Globus pallidus (tissue), 1 donor: ENCODE data around the gene GNGT1.

ENCODE experiments used
- DNase-seq: peaks from one replicate; pipeline ENCODE4 v3.0.0-alpha.2; 2015; ENCODE audit warnings: low spot score

The GNGT1 gene

DNA sequence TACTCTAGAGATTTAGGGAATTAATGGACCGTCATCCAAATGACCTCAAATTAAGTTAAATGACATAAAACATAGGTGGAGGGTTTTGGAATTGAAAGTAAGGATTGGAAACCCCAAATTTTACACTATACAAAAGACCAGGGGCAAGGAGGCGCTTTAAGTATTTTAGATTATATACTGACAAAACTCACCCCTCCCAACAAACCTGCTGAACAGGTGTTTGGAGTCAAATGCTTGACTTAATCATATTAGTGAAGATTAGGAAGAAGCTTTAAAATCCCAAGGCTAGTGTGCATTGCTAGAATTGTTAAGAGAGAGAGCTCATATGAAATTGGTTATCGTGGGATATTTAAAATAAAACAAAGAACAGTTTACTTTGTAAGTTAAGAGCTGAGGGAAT, at the start of gene GNGT1:
Gene GNGT1 (plus strand): TSS at position 301 of the 400 bp plus-strand sequence. CDS start 180 bp downstream, outside the sequence.
- DNase-seq, result no peak

- no peak for DNase-seq
Observed at GRCh38 chr7:93858857-93859256, 47.5 kb upstream of the GNGT1 start.

DNA sequence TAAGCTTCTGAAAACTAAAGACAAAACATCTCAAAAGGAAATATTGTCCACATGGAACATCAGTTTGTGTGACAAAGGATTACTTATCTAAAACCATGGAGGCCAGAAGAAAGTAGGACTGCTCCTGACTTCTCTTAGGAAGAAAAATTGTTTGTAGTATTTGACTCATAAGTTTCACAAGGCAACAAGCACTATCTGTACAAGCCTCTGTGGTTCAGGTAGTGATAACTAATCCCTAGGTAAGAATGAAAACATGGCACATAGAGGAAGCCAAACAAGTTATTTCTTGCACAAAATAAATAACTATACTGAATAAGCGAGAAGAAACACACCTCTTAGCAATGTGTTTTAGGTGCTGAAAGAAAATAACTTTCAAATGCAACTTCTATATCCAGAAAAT, 46.1 kb upstream of the GNGT1 start:
- no peak for DNase-seq

DNA sequence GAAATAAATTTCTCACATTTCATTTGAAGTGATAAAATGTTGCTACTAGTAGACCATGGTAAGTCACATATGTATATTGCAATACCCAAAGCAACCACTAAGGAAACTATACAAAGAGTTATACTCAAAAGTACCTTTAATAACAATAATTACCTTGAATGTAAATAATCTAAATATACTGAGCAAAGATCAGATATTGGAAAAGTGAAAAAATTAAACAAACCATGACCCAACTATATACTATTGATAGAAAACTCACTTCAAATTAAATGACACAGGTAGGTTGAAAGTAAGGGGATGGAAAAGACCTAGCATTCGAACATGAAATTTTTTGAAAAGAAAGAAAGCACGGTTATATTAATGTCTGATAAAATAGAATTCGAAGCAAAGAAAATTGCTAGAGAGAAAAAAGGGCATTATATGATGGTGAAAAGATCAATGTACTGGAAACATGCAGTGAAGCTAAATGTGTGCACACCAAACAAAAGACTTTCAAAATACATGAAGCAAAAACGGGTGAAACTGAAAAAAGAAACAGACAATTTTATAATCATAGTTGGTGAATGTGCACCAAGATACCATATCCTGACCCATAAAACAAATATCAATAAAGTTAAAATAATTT, 44.9 kb upstream of the GNGT1 start:
- DNase-seq, result no peak

DNA sequence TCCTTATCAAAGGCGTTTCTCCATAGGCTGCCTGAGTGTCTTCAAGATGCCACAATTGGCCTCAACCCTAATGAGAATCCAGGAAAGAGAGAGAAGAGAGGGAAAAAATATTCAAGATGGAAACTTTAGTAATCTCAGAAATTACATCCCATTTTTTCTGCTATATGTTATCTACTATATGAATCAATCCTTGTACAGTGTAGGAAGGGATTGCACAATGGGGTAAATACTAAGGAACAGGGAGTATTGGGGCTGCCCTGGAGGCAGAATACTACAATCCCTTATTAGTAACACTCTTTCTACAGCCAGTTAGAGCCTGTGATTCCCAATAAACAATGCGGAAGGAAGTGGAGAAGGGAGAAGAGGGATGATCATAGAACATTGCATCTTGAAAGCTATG, 43.7 kb upstream of the GNGT1 start:
- no peak for DNase-seq

DNA sequence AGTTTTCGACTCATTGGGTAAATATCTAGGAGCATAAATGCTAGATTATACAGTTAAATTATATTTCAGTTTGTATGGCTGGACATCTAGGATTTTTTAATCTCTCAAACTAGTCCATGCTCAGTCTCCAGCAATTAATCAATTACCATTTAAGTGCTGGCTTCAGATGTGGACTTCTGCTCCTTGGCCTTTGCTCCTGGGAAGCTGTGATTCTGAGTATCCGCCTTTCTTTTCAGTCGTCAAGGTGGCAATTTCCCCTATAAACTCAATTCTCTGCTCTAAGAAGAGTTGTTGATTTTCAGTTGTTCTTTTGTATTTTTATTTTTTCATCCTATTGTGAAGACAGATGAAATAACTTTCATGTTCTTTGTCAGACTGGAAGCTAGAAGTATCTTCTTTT, 39.5 kb upstream of the GNGT1 start:
- DNase-seq, result no peak

GRCh38 chr7:93873998-93874574, 32.3 kb upstream of the GNGT1 start:
- DNase-seq, result no peak

DNA sequence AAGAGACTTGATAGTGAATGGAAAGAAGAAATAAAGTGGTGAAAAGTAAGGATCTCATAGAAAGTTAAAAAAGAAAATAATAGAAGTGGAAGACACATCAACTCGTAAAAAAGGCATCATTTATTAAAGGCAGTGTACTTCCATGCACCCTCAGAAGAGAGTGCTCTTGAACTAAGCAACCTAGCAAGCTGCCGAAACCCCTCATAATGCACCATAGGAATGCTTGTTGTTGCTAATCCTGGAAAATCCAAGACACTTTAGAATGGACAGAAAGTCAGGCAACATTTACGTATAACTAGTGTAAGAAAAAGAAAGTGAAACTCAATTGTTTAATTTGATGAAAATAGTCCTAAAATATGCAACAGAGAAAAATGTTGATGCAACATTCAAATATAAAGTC, 28.6 kb upstream of the GNGT1 start:
- no peak for DNase-seq

GRCh38 chr7:93879356-93879755, 27.0 kb upstream of the GNGT1 start:
- DNase-seq, result no peak

GRCh38 chr7:93882468-93882867, 23.9 kb upstream of the GNGT1 start:
- DNase-seq, result no peak

- DNase-seq, result no peak
Observed at GRCh38 chr7:93883078-93883916, 23.1 kb upstream of the GNGT1 start.

DNA sequence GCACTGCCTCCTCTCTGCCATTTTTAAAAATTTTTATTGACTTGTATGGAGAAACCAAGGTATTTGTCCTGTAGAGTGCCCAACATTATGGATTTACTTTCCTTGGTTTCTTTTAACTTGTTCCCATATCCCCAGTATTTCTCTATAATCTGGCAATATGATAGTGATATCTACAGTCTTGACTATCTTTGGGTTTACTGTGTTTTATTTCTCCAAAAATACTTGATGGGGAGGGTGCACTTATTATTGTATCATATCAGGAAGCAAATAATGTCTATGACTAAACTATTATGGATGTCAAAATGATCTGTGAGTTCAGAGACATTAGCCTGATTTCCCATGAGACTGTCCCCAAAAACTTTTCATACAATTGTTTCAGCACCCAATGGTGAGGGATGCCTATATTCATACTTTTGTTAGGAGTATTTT, 22.4 kb upstream of the GNGT1 start:
- no peak for DNase-seq

DNA sequence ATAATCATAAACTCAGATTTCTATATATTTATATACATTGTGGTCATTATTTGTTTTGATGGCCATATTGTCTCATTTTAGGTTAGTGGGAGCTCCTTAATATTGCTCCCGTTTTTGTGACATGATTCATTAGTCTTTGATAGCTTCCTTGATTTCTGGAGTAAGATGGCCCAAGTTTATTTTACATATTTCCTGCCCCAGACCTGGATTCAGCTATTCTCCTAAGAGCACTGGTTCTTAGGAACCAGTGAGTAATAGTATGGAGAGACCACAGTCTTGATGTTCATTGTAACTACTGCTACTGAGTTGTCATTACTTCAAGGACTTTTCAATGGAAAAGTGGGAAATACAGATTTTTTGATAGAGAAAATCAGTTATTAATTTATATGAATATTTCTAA, 21.8 kb upstream of the GNGT1 start:
- no peak for DNase-seq

- no peak for DNase-seq
Observed at GRCh38 chr7:93889261-93889660, 17.1 kb upstream of the GNGT1 start.

GRCh38 chr7:93890041-93890463, 16.3 kb upstream of the GNGT1 start:
- DNase-seq, result no peak

DNA sequence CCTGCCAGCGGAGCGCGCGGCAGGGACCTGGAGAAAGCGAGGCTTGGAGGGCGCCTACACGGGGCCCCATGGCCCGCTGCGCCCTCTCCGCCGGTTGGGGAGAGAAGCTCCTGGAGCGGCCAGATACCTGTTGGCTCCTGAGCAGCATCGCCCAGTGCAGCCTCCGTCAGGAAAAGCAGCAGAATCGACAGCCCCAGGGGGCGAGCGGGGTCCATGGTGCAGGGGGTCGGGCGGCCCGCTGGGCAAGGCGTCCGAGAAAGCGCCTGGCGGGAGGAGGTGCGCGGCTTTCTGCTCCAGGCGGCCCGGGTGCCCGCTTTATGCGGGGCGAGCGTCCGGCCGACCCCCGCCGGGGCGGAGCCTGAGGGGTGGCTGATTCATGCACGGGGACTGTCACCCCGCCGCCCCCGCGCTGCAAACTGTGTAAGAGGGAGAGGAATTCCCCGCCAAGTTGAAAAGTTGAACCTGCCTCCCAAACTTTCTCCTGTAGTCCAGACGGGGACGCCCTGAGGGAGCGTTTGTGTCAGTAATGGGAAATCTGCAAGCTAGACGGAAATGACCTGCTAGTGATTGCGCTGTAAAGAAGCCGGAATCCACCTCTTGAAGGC, 15.8 kb upstream of the GNGT1 start, which contains the start of gene TFPI2:
Gene TFPI2 (minus strand): TSS at position 290 of the 605 bp plus-strand sequence. CDS start 75 bp downstream, at position 215.
- no peak for DNase-seq

GRCh38 chr7:93894426-93894825, 11.9 kb upstream of the GNGT1 start:
- DNase-seq, result no peak

GRCh38 chr7:93894966-93895640, 11.3 kb upstream of the GNGT1 start:
- no peak for DNase-seq

DNA sequence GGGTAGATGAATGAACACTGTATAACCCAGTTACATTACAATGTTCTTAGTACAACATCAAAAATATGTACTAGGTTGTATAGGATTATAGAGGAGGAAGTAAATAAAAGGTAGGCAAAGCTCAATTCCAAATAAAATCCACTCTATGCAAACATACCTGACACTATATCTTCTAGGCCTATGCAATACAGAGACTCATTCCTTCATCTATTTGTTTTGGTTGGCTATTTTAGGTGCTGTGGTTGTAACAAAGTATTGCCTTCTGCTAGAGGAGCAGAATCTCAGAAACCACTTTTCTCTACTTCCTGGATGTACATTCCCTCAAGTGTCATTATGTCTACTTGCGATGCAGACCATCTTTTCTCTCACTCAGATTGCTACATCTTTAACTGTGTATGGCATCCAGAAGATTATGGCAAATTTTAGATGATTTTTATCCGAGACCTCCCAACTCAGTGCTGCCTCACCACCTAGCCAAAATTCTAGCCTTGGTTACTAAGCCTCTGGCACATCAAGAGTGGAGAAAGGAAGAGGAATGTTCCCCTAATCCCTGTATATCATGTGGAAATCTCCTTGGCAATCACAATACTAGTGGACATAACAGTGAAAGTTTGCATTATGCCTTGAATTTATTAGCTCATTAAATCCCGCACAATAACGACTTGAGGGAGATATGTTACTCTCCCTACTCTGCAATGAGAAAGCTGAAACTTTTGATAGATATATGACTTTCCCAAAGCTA, 10.3 kb upstream of the GNGT1 start:
- DNase-seq, result no peak

GRCh38 chr7:93897680-93898079, 8.7 kb upstream of the GNGT1 start:
- no peak for DNase-seq

DNA sequence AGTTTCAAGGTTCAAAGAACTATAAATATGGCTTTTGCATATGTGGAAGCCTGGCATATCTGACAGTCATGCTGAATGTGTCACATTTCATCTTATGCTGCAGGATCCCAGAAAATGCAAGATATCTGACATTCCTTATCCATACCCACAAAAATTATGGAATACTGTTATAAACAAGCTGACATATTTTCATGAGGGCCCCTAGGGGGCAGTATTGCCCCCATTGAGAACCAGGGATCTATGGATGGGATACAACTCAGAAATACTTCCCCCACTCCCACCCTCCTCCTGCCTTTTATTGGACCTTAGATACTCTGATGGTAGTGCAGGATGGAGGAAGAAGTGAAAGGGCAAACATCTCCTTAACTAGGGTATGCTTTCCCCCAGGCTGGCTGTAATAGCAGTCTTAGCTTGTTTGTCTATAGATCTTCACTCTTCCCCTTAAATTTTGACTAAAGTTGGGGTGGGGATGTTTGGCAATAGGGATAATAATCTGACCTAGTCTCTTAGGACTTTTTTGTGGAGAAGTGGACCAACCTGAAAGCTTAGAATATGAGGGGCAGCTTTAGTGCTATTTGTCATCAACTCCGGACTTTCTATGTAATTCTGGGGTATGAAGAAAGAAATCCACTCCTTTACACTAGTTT, 3.5 kb upstream of the GNGT1 start:
- DNase-seq, result peak; percentile 20
